Medulla oblongata (tissue), 1 donor: Measurements from ENCODE around the gene CFC1.
"Not testable (repeated sequence)": the region's sequence is repeated elsewhere in the genome, so short reads cannot be mapped to it uniquely, and the experiment has no call there.

Experiments
- DNase-seq: peaks from one replicate; pipeline ENCODE4 v3.0.0-alpha.2; 2015; ENCODE audit errors: extremely low spot score

CFC1 gene

DNA sequence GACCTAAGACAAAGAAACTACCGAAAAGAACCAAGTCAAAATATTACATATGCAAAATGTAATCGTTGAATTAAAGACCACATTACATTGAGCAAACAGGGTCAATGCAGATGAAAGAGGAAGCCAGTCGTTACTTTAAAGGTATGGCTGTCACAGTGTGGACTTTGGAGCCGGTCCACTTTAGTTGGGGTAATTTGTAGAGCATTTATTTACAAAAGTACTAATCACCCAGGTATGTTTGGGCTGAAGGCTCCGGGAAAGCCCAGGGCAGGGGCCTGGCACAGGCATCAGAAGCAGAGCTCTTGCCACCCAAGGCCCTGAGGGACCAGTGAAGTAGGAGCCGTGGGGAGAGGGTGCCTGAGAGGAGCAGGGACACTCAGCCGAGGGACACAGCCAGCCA is 15.8 kb downstream of the CFC1 start:
- DNase-seq = not testable (repeated sequence)

DNA sequence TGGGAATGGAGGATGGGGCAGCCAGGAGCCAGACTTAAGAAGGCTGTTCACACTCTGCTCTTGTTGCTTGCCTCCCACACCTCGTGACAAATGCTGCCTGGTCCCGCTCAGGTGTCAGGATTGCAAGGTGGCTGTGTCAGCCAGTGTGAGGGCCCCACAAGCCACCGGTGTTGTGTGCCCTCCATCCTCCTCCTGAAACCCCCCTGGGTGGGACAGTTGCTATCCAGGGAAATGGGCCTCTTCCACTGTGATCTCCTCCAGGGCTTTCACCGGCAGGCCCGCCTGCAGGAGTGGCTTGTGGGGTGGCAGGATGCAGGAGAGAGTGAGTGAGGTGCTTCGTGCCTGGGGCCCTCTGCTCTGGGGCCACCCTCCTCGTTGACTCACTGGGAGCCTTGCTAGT is 16.4 kb downstream of the CFC1 start:
- not testable (repeated sequence) for DNase-seq

DNA sequence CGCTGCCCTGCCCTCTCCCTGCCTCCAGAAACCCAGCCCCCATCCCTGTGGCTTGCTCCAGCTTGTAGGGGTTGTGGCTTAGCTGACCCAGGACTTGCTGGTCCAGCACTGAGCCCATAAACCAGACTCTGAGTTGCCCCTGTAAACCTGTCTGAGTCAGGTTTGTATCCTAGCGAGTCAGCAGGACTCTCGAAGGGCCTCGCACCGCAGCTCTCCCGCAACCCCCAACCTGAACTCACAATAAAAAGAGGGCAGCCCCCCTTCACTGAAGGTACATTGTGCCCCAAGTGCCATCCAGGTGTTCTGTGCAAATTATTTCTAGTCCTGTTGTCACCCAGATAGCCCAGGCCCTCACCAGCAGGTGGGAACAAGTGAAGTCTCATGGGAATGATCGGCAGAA is 17.9 kb downstream of the CFC1 start:
- not testable (repeated sequence) for DNase-seq

DNA sequence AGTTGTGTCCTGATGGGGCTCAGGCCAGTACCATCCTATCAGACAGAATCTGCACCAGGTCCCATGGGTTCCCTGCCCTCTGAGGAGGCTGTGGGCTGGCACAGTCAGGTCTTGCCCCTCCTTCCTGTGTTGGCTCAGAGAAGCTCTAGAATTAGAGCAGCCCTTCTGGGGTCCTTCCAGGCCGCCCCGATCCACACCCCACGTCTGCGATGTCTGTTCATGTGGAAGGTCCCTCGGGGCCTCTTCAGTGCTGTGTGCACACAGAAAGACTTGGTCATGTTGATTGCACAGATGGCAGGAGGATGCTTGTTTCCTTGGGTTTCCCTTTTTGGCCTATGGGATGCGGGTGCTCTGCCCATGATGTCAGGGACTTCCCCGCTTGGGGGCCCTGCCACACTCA is 20.3 kb downstream of the CFC1 start:
- not testable (repeated sequence) for DNase-seq

DNA sequence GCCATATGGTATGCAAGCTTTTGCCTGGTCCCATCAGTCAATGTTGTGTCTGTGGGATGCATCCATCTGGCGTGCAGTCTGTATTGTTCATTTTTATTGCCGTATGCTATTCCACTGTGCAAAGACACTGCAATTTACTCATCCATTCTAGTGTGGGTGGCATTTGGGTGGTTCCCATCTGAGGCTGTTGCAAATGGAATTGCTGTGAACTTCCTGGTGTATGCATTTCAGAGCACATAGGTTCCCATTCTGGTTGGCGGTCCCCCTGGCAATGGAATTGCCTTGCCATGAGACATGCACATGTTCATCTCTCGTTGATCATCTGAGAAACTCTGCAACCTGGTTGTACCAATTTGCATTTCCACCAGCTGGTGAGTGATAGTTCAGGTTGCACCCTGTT is 21.8 kb downstream of the CFC1 start:
- not testable (repeated sequence) for DNase-seq

DNA sequence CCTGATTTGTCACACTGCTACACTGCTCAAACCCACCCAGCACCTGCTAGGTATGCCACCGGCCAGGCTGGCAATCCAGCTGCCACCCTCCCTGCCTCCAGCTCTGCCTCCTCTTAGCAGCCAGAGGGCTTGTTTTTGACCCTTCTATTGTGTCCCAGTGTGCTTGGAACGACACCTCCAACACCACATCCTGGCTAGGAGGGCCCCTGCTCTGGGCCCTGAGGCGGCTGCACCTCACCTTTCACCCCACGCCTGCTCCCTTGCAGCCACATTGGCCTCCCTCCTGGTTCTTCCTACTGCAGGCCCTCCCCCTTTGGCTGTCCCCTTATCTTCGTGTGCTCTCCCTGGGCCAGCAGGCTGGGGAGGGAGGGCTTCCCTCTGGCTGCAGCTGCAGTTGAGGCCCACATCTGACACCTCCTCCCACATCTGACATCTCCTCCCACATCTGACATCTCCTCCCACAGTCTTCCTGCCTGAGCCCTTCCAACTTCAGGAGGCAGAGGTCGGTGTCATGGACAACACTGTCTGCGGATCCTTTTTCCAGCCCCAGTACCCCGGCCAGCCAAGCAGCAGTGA is 23.1 kb downstream of the CFC1 start:
- not testable (repeated sequence) for DNase-seq

DNA sequence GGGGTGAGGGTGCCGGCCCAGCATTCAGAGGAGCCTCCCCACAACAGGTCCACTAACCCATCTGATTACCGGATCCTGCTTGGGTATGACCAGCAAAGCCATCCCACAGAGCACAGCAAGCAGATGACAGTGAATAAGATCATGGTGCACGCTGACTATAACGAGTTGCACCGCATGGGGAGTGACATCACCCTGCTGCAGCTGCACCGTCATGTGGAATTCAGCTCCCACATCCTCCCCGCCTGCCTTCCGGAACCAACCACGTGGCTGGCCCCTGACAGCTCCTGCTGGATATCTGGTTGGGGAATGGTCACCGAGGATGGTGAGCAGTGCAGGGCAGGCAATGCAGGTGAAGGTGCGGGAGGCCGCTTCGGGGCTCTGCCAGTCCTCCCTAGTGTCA is 25.1 kb downstream of the CFC1 start:
- not testable (repeated sequence) for DNase-seq

DNA sequence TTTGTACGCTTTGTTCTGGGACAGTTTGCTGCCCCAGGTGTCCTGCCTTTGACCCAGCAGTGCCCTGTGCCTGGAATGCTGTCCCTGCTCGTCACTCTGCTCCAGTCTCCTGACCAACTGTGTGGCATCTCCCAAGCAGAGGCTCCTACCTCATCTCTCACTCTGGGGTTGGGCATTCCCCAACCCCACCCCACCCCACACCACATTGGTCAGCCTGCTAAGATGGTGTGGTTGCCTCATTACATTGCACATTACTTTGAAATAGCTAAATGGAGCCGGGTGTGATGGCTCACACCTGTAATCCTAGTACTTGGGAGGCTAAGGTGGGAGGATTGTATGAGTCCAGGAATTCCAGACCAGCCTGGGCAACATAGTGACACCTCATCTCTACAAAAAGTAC is 27.4 kb downstream of the CFC1 start:
- DNase-seq = not testable (repeated sequence)

DNA sequence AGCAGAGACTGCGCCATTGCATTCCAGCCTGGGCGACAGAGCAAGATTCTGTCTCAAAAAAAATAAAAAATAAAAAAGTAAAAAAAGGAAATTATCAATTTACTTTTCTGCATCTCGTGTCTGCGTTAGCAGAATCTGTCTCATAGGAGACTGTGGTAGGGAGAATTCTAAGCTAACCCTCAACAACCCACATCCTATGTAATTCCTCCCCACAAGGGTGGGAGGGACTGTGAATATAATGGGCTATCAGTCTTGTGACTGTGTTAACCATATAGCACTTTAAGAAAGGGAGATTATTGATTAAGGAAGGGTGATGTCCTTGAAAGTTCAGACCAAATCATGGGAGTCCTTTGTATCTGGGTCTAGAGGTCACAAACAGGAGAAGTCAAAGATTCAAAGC is 33.2 kb downstream of the CFC1 start:
- DNase-seq = not testable (repeated sequence)

DNA sequence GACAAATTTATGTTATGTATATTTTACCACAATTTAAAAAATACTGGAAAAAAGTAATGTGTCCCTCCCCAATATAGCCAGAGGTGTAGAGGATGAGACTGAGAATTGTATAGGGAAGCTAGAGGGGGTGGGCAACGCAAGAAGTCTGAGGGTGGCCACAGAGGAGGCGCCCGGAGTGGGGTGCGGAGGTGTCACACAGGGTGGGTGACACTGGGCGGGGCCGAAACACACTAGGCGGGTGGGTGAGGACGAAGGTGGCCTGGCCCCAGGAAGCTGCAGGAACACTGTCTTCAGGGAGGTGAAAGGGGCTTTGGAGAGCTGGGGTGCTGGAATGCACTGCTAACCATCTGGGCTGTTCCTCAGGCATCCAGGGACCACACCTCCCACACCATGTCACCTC is 42.9 kb downstream of the CFC1 start:
- not testable (repeated sequence) for DNase-seq

DNA sequence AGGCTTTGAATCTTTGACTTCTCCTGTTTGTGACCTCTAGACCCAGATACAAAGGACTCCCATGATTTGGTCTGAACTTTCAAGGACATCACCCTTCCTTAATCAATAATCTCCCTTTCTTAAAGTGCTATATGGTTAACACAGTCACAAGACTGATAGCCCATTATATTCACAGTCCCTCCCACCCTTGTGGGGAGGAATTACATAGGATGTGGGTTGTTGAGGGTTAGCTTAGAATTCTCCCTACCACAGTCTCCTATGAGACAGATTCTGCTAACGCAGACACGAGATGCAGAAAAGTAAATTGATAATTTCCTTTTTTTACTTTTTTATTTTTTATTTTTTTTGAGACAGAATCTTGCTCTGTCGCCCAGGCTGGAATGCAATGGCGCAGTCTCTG is 45.2 kb downstream of the CFC1 start:
- not testable (repeated sequence) for DNase-seq

DNA sequence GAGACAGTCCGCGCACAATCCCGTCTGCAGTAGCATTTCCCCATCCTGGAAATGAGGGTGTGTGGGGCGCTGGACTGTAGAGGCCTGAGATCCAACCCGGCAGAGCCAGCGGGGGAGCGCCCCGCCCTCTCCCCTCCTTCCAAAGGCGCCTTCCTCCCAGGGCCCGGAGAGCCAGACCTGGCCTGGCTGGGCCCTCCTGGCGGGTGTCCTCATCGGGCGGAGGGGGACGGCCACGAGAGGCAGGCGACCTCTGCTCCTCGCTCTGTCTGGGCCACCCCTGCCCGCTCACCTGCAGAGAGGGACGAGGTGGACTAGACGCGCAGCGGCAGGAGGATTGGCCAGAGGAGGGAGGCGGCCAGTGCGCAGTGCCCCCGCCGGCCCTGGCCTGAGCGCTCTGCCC is 49.9 kb downstream of the CFC1 start:
- not testable (repeated sequence) for DNase-seq

DNA sequence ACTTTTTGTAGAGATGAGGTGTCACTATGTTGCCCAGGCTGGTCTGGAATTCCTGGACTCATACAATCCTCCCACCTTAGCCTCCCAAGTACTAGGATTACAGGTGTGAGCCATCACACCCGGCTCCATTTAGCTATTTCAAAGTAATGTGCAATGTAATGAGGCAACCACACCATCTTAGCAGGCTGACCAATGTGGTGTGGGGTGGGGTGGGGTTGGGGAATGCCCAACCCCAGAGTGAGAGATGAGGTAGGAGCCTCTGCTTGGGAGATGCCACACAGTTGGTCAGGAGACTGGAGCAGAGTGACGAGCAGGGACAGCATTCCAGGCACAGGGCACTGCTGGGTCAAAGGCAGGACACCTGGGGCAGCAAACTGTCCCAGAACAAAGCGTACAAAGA is 51.0 kb downstream of the CFC1 start:
- not testable (repeated sequence) for DNase-seq

DNA sequence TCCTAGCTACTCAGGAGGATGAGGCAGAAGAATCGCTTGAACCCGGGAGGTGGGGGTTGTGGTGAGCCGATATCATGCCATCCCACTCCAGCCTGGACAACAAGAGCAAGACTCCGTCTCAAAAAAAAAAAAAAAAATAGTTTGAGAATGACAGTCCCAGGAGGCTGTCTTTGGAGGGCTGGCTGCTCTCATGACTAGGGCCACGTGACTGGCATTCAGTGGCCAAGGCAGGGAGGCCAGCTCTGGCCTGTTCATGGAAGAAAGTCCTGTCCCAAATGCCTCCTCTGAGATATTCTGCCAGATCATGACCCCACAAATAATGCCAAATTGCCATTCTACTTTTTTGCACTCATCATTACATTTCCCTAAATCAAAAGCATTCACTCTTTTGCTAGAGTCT is 54.4 kb downstream of the CFC1 start:
- DNase-seq = not testable (repeated sequence)

DNA sequence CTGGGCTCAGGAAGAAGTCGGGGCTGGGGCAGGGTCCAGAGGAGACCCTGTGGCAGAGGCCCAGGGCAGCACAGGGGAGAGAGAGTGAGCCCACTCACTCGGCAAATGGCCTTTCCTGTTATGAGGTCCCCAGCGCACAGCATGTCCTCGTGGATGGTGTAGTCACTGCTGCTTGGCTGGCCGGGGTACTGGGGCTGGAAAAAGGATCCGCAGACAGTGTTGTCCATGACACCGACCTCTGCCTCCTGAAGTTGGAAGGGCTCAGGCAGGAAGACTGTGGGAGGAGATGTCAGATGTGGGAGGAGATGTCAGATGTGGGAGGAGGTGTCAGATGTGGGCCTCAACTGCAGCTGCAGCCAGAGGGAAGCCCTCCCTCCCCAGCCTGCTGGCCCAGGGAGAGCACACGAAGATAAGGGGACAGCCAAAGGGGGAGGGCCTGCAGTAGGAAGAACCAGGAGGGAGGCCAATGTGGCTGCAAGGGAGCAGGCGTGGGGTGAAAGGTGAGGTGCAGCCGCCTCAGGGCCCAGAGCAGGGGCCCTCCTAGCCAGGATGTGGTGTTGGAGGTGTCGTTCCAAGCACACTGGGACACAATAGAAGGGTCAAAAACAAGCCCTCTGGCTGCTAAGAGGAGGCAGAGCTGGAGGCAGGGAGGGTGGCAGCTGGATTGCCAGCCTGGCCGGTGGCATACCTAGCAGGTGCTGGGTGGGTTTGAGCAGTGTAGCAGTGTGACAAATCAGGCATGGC is 55.4 kb downstream of the CFC1 start:
- not testable (repeated sequence) for DNase-seq

DNA sequence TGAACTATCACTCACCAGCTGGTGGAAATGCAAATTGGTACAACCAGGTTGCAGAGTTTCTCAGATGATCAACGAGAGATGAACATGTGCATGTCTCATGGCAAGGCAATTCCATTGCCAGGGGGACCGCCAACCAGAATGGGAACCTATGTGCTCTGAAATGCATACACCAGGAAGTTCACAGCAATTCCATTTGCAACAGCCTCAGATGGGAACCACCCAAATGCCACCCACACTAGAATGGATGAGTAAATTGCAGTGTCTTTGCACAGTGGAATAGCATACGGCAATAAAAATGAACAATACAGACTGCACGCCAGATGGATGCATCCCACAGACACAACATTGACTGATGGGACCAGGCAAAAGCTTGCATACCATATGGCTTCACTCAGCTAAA is 56.6 kb downstream of the CFC1 start:
- DNase-seq = not testable (repeated sequence)
